ENCODE results near the gene FEZF2. TPM values are rescaled to one million over a fixed set of nuclear protein-coding genes. Genes with fewer than 3 reads are reported as not detected.

FEZF2 gene
- total RNA-seq, 1 donor = not detected

DNA sequence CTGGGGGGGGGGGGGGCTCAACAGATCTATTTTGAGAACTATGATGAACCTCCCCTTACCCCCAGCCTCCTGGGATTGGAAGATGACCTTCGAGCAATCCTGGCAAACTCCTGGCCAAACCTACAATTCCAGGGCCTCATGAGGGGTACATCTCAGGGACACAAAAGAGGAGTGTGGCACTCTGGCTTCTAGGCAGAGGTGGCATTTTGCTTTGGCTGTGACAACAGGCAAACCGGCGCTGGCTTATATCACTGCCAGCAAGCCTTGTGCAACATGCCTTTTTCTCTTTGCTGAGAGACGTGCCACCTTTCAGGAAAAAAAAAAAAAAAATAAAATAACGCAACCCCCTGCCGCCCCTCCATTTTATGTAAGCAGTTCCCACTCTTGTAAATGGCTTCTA lies 31.8 kb upstream of the FEZF2 start:
- Histone ChIP-seq H3K27ac (ENCODE audit: low read depth, low read length) (no peak overlapping the region), H3K4me1 (ENCODE audit: insufficient read depth, low read length) (no peaks in the 10 kb centered on the region), H3K4me2 (ENCODE audit: insufficient read depth, low read length) (no peak overlapping the region), H3K79me2 (ENCODE audit: insufficient read depth, low read length) (no peaks in the 10 kb centered on the region), H3K36me3 (ENCODE audit: insufficient read depth, low read length) (no peaks in the 10 kb centered on the region), H3K4me3 (ENCODE audit: insufficient read depth, low read length) (no peak overlapping the region), H3K9me3 (ENCODE audit: low read depth, low read length) (no peaks in the 10 kb centered on the region), H4K20me1 (ENCODE audit: insufficient read depth, low read length) (no peaks in the 10 kb centered on the region), H3K27me3 (ENCODE audit: insufficient read depth, low read length) (peaks cover 3% of the 10 kb centered on the region), H2AFZ (ENCODE audit: low read length) (no peak overlapping the region)
- DNase-seq (ENCODE audit: insufficient read length, low spot score, missing footprints) = no peak
- TF ChIP-seq, protein P1, sequence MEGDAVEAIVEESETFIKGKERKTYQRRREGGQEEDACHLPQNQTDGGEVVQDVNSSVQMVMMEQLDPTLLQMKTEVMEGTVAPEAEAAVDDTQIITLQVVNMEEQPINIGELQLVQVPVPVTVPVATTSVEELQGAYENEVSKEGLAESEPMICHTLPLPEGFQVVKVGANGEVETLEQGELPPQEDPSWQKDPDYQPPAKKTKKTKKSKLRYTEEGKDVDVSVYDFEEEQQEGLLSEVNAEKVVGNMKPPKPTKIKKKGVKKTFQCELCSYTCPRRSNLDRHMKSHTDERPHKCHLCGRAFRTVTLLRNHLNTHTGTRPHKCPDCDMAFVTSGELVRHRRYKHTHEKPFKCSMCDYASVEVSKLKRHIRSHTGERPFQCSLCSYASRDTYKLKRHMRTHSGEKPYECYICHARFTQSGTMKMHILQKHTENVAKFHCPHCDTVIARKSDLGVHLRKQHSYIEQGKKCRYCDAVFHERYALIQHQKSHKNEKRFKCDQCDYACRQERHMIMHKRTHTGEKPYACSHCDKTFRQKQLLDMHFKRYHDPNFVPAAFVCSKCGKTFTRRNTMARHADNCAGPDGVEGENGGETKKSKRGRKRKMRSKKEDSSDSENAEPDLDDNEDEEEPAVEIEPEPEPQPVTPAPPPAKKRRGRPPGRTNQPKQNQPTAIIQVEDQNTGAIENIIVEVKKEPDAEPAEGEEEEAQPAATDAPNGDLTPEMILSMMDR (IDR thresholded peaks at IDR 0.05; ENCODE audit: extremely low read depth, low read depth, low read length) = no peak

DNA sequence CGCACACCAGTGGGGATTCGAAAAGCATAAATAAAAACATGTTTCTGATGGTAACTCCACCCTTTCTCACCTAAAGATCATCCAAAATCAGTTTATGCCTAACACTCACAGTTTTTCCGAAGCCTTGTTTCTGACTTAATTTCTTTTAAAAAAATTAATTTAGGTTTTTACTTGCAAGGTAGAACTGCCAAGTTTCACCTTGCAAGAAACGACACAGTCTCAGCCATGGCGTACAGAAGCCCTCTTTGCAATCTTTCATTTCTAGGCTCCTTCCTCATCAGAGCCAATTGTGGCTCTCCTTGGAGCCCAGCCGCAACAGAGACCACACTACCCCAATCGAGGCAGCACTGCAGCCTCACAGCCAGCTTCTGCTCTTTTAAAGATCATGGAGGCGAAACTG lies 31.0 kb upstream of the FEZF2 start:
- Histone ChIP-seq H3K27me3 (ENCODE audit: insufficient read depth, low read length) (peaks cover 3% of the 10 kb centered on the region), H3K4me3 (ENCODE audit: insufficient read depth, low read length) (no peak overlapping the region), H3K9me3 (ENCODE audit: low read depth, low read length) (no peaks in the 10 kb centered on the region), H3K4me1 (ENCODE audit: insufficient read depth, low read length) (no peaks in the 10 kb centered on the region), H4K20me1 (ENCODE audit: insufficient read depth, low read length) (no peaks in the 10 kb centered on the region), H3K4me2 (ENCODE audit: insufficient read depth, low read length) (no peak overlapping the region), H3K27ac (ENCODE audit: low read depth, low read length) (no peak overlapping the region), H3K36me3 (ENCODE audit: insufficient read depth, low read length) (no peaks in the 10 kb centered on the region), H3K79me2 (ENCODE audit: insufficient read depth, low read length) (no peaks in the 10 kb centered on the region), H2AFZ (ENCODE audit: low read length) (no peak overlapping the region)
- TF ChIP-seq, protein P1 (IDR thresholded peaks at IDR 0.05; ENCODE audit: extremely low read depth, low read depth, low read length) = no peak
- no peak for DNase-seq (ENCODE audit: insufficient read length, low spot score, missing footprints)

DNA sequence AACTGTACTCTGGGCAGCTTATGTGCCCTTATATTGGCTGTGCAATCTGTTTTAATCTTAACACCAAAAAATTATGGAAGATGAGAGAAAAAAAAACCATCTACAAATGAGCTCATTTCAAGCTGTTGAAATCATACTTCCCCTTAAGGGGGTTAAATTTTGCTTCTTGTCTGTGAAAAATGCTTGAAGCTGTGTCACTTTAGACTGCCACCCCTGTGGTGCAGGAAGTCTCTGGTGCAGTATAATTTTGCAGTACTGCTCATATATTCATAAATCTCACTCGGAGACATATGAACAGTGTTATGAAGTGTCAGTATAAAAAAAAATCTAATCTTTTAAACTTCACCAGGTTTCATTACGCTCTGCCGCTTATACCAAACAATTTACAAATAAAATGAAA lies 30.4 kb upstream of the FEZF2 start:
- Histone ChIP-seq H3K4me2 (ENCODE audit: insufficient read depth, low read length) (no peak overlapping the region), H3K9me3 (ENCODE audit: low read depth, low read length) (no peaks in the 10 kb centered on the region), H4K20me1 (ENCODE audit: insufficient read depth, low read length) (no peaks in the 10 kb centered on the region), H3K4me3 (ENCODE audit: insufficient read depth, low read length) (no peak overlapping the region), H3K27ac (ENCODE audit: low read depth, low read length) (no peak overlapping the region), H3K79me2 (ENCODE audit: insufficient read depth, low read length) (no peaks in the 10 kb centered on the region), H3K27me3 (ENCODE audit: insufficient read depth, low read length) (peaks cover 3% of the 10 kb centered on the region), H2AFZ (ENCODE audit: low read length) (no peak overlapping the region), H3K4me1 (ENCODE audit: insufficient read depth, low read length) (no peaks in the 10 kb centered on the region), H3K36me3 (ENCODE audit: insufficient read depth, low read length) (no peaks in the 10 kb centered on the region)
- TF ChIP-seq, protein P1 (IDR thresholded peaks at IDR 0.05; ENCODE audit: extremely low read depth, low read depth, low read length) = no peak
- no peak for DNase-seq (ENCODE audit: insufficient read length, low spot score, missing footprints)

DNA sequence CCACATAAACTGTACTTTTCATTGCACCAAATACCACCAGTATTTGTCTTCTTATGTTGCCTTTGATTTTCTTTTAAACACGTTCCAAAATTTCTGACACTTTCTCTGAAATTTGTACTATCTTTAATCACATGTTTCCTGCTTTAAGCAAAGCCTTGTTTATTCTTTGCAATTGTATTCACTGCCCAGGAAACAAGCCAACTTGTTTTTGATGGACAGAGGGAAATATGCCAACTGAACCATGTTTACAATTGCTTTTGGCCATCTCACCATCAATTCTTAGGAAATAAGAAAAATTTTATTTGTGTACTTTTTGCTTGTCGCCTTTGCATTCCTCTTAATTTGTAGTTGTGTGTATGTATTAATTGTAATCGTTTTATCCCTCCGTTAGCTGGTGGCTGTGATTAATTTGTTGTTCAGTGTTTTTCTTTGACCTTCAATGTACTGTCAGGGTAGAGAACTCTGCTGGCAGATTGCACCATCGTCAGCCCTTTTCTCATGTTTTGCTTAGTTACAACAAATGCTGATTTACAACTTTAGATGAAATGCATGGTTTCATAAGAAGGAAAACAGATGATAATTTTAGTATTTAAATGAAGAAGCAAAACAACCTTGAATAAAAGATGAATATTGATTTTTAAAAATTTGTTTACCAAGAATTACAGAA lies 19.4 kb upstream of the FEZF2 start:
- Histone ChIP-seq H3K36me3 (ENCODE audit: insufficient read depth, low read length) (no peaks in the 10 kb centered on the region), H3K4me1 (ENCODE audit: insufficient read depth, low read length) (no peaks in the 10 kb centered on the region), H2AFZ (ENCODE audit: low read length) (no peak overlapping the region), H3K4me3 (ENCODE audit: insufficient read depth, low read length) (no peak overlapping the region), H3K9me3 (ENCODE audit: low read depth, low read length) (no peaks in the 10 kb centered on the region), H3K27ac (ENCODE audit: low read depth, low read length) (no peak overlapping the region), H3K79me2 (ENCODE audit: insufficient read depth, low read length) (no peaks in the 10 kb centered on the region), H3K27me3 (ENCODE audit: insufficient read depth, low read length) (no peaks in the 10 kb centered on the region), H3K4me2 (ENCODE audit: insufficient read depth, low read length) (no peak overlapping the region), H4K20me1 (ENCODE audit: insufficient read depth, low read length) (no peaks in the 10 kb centered on the region)
- no peak for DNase-seq (ENCODE audit: insufficient read length, low spot score, missing footprints)
- TF ChIP-seq, protein P1 (IDR thresholded peaks at IDR 0.05; ENCODE audit: extremely low read depth, low read depth, low read length) = no peak
